Measurements from ENCODE around the gene CD44.
A peak's percentile ranks its signal among the peaks of the same experiment; 100 is the strongest.

CD44 gene

GRCh38 chr11:35112846-35113105, 26.2 kb upstream of the CD44 start:
- Histone ChIP-seq H3K4me1 (ENCODE audit: low read length) (peaks cover 90% of the 10 kb centered on the region), H2AFZ (ENCODE audit: low read depth, low read length) (no peak overlapping the region), H3K9me3 (ENCODE audit: insufficient read depth, low read length) (no peaks in the 10 kb centered on the region), H3K4me2 (ENCODE audit: low read length) (no peak overlapping the region), H3K36me3 (replicated peaks; ENCODE audit: low read depth, low read length) (no peaks in the 10 kb centered on the region), H3K27me3 (ENCODE audit: low read depth, low read length) (0 out of 2 replicates have a peak, but pooled peaks cover 3% of the 10 kb centered on the region), H3K9ac (ENCODE audit: low read length) (no peak overlapping the region), H4K20me1 (ENCODE audit: insufficient read depth, low read length) (no peaks in the 10 kb centered on the region), H3K4me3 (ENCODE audit: low read length) (no peak overlapping the region), H3K79me2 (ENCODE audit: low read length) (no peaks in the 10 kb centered on the region), H3K27ac (ENCODE audit: low read length) (no peak overlapping the region)
- TF ChIP-seq EZH2phosphoT487 (IDR thresholded peaks at IDR 0.05; ENCODE audit: low read depth) (no peak), CTCF (IDR thresholded peaks at IDR 0.05; ENCODE audit: low read depth, low read length) (no peak)

- H3K79me2 ChIP-seq (ENCODE audit: low read length) = no peaks in the 10 kb centered on the region
- no peaks in the 10 kb centered on the region for H3K9me3 ChIP-seq (ENCODE audit: insufficient read depth, low read length)
- H3K4me2 ChIP-seq (ENCODE audit: low read length) = peak overlapping the region; percentile 81
- H3K4me1 ChIP-seq (ENCODE audit: low read length) = peaks cover 89% of the 10 kb centered on the region
- H3K4me3 ChIP-seq (ENCODE audit: low read length) = peak overlapping the region; percentile 51
- H2AFZ ChIP-seq (ENCODE audit: low read depth, low read length) = no peak overlapping the region
- H4K20me1 ChIP-seq (ENCODE audit: insufficient read depth, low read length) = no peaks in the 10 kb centered on the region
- H3K36me3 ChIP-seq (replicated peaks; ENCODE audit: low read depth, low read length) = no peaks in the 10 kb centered on the region
- H3K9ac ChIP-seq (ENCODE audit: low read length) = peak overlapping the region; percentile 49
- 0 out of 2 replicates have a peak, but pooled peaks cover 3% of the 10 kb centered on the region for H3K27me3 ChIP-seq (ENCODE audit: low read depth, low read length)
- TF ChIP-seq EZH2phosphoT487 (IDR thresholded peaks at IDR 0.05; ENCODE audit: low read depth) (no peak), CTCF (IDR thresholded peaks at IDR 0.05; ENCODE audit: low read depth, low read length) (no peak)
- H3K27ac ChIP-seq (ENCODE audit: low read length) = peak overlapping the region; percentile 66
Measured at GRCh38 chr11:35114906-35115687, 23.9 kb upstream of the CD44 start.

- H2AFZ ChIP-seq (ENCODE audit: low read depth, low read length) = no peak overlapping the region
- peak overlapping the region; percentile 66 for H3K27ac ChIP-seq (ENCODE audit: low read length)
Measured at GRCh38 chr11:35115688-35116030, 23.3 kb upstream of the CD44 start.

More at GRCh38 chr11:35115688-35116030, 23.3 kb upstream of the CD44 start:
- Histone ChIP-seq H4K20me1 (ENCODE audit: insufficient read depth, low read length) (no peaks in the 10 kb centered on the region), H3K36me3 (replicated peaks; ENCODE audit: low read depth, low read length) (no peaks in the 10 kb centered on the region), H3K4me2 (ENCODE audit: low read length) (peak overlapping the region; percentile 81), H3K27me3 (ENCODE audit: low read depth, low read length) (0 out of 2 replicates have a peak, but pooled peaks cover 3% of the 10 kb centered on the region), H3K9me3 (ENCODE audit: insufficient read depth, low read length) (no peaks in the 10 kb centered on the region), H3K4me1 (ENCODE audit: low read length) (peaks cover 89% of the 10 kb centered on the region), H3K4me3 (ENCODE audit: low read length) (peak overlapping the region; percentile 51), H3K9ac (ENCODE audit: low read length) (peak overlapping the region; percentile 49), H3K79me2 (ENCODE audit: low read length) (0 out of 2 replicates have a peak, but pooled peaks cover 4% of the 10 kb centered on the region)
- TF ChIP-seq EZH2phosphoT487 (IDR thresholded peaks at IDR 0.05; ENCODE audit: low read depth) = no peak
- TF ChIP-seq CTCF (IDR thresholded peaks at IDR 0.05; ENCODE audit: low read depth, low read length) = no peak
